ENCODE results near the gene ETFBKMT.
"Not testable (repeated sequence)": the region's sequence is repeated elsewhere in the genome, so short reads cannot be mapped to it uniquely, and the experiment has no call there.

ETFBKMT gene

DNA sequence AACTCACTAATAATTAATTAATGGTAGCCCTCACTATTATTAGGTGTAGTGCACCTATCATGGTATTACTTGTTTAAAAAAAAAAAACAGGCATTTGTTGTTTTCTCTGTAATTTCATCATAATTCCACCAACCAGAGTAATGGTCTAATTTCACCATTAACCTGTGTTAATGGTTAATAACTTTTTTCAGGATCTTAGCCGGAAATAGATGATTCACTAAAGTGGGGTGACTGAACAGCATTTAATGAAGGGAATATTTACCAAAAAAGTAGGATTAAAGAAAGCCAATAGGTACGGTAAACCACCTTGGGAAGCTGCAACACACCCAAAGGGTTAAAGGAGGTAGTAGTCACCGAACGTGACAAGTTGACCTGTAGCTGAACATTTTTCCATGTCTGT, 13.0 kb downstream of the ETFBKMT start:
- Histone ChIP-seq H3K36me3 (peaks cover 9 to 34% (median 15%) of the 10 kb centered on the region in 3 donors), H3K4me1 (peaks cover 0 to 4% (median 0%) of the 10 kb centered on the region in 4 donors), H3K27me3 (no peaks in the 10 kb centered on the region), H3K9me3 (peaks cover 0 to 9% (median 0%) of the 10 kb centered on the region in 3 donors), H3K4me3 (no peak overlapping the region), H3K27ac (no peak overlapping the region)
- TF ChIP-seq, protein P1, sequence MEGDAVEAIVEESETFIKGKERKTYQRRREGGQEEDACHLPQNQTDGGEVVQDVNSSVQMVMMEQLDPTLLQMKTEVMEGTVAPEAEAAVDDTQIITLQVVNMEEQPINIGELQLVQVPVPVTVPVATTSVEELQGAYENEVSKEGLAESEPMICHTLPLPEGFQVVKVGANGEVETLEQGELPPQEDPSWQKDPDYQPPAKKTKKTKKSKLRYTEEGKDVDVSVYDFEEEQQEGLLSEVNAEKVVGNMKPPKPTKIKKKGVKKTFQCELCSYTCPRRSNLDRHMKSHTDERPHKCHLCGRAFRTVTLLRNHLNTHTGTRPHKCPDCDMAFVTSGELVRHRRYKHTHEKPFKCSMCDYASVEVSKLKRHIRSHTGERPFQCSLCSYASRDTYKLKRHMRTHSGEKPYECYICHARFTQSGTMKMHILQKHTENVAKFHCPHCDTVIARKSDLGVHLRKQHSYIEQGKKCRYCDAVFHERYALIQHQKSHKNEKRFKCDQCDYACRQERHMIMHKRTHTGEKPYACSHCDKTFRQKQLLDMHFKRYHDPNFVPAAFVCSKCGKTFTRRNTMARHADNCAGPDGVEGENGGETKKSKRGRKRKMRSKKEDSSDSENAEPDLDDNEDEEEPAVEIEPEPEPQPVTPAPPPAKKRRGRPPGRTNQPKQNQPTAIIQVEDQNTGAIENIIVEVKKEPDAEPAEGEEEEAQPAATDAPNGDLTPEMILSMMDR (IDR thresholded peaks at IDR 0.05) = no peak
- intact Hi-C loops (cut with DNase I; ENCODE audit: low total_unique reads) = no loop called here
- no peak for DNase-seq

DNA sequence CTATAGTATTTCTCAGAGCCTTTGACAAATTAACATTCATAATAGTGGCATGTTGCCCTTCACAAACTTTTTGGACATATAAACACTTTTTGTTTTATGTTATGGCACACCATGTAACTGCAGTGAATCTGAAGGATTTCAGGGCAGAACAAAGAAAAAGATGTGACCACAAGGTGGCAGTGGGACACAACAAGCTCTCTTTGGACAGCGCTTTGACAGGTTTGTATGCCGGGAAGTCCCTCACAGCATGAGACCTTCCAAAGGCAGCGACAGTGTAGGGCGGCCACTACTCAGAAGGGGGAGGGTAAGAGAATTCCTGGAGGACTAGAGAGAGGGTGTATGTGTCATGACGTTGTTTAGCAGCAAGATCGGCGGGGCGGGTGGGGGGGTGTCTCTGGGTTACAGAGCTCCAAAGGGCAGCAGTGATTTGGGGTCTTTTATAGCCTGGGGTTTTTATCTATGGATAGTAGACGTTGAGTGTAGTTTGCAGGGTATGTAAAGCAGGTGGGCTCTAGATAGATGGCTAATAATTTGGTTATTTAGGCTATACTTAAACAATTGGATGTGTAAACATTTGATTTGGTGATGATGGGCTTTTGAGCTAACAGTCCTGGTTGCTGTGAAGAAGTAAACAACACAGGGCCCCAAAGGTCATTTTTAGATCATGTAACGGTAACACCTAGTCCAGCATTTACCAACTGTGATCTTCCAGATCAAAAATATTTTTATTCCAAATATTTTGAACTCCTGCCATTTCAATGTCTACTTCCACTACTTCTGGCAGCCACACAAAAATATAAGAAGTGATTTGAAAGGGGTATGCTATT, 22.9 kb downstream of the ETFBKMT start:
- intact Hi-C loops (cut with DNase I; ENCODE audit: low total_unique reads) = no loop called here
- peak in 1 of 2 donors; percentile 30 for DNase-seq
- Histone ChIP-seq H3K27ac (no peak overlapping the region), H3K27me3 (no peaks in the 10 kb centered on the region), H3K4me1 (no peaks in the 10 kb centered on the region), H3K4me3 (no peak overlapping the region), H3K36me3 (peaks cover 42 to 46% (median 45%) of the 10 kb centered on the region in 3 donors), H3K9me3 (peaks cover 0 to 18% (median 15%) of the 10 kb centered on the region in 3 donors)
- TF ChIP-seq, protein P1 (IDR thresholded peaks at IDR 0.05) = peak; percentile 49 to 54

DNA sequence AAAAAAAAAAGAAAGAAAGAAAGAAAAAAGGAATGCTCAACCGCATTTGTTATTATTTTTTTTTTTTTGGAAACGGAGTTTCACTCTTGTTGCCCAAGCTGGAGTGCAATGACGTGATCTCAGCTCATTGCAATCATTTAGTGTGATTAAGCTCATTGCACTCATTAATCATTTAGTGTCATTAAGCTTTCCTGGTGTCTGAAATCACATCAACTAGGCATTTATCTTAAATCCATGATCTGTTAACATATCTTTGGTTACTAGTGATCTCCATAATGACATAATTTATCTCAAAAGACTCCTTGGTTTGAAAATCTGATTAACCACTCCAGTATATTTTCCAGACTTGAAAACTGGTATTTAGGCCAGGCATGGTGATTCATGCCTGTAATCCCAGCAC, 26.3 kb downstream of the ETFBKMT start:
- Histone ChIP-seq H3K27ac (no peak overlapping the region), H3K4me3 (no peak overlapping the region), H3K9me3 (peaks cover 0 to 18% (median 15%) of the 10 kb centered on the region in 3 donors), H3K36me3 (peaks cover 62 to 72% (median 70%) of the 10 kb centered on the region in 3 donors), H3K27me3 (no peaks in the 10 kb centered on the region), H3K4me1 (no peaks in the 10 kb centered on the region)
- no peak for DNase-seq
- TF ChIP-seq, protein P1 (IDR thresholded peaks at IDR 0.05) = no peak
- intact Hi-C loops (cut with DNase I; ENCODE audit: low total_unique reads) = no loop called here

DNA sequence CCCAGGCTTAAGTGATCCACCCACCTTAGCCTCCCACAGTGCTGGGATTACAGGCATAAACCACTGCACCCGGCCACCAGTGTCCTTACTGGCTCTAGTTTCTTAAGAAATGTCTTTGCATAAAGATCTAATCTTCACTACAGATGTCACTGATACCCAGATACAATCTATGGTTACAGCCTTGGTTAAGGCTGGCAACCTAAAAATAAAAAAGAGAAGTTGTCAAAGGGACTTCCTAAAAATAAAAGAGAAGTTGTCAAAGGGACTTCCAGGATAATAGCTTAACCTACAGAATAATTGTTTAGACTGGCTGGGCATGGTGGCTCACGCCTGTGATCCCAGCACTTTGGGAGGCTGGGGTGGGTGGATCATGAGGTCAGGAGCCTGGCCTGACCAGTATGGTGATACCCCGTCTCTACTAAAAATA, 27.6 kb downstream of the ETFBKMT start:
- H3K4me3 ChIP-seq = no peak overlapping the region
- H3K27ac ChIP-seq = no peak overlapping the region
- H3K27me3 ChIP-seq = no peaks in the 10 kb centered on the region
- TF ChIP-seq, protein P1 (IDR thresholded peaks at IDR 0.05) = no peak
- H3K4me1 ChIP-seq = no peaks in the 10 kb centered on the region
- H3K9me3 ChIP-seq = peaks cover 0 to 18% (median 15%) of the 10 kb centered on the region in 3 donors
- no peak for DNase-seq
- H3K36me3 ChIP-seq = peaks cover 70 to 73% (median 72%) of the 10 kb centered on the region in 3 donors
- intact Hi-C loops (cut with DNase I; ENCODE audit: low total_unique reads) = no loop called here

DNA sequence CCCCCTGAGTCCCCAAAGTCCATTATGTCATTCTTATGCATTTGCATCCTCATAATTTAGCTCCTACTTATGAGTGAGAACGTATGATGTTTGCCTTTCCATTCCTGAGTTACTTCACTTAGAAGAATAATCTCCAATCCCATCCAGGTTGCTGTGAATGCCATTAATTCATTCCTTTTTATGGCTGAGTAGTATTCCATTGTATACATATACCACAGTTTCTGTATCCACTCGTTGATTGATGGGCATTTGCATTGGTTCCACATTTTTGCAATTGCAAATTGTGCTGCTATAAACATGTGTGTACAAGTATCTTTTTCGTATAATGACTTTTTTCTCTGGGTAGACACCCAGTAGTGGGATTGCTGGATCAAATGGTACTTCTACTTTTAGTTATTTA, 30.4 kb downstream of the ETFBKMT start:
- H3K9me3 ChIP-seq; intact Hi-C loops (cut with DNase I; ENCODE audit: low total_unique reads); DNase-seq; H3K4me1 ChIP-seq; H3K4me3 ChIP-seq; H3K27me3 ChIP-seq; H3K27ac ChIP-seq: not testable (repeated sequence)
- H3K36me3 ChIP-seq = peaks cover 56 to 78% (median 66%) of the 10 kb centered on the region in 3 donors

DNA sequence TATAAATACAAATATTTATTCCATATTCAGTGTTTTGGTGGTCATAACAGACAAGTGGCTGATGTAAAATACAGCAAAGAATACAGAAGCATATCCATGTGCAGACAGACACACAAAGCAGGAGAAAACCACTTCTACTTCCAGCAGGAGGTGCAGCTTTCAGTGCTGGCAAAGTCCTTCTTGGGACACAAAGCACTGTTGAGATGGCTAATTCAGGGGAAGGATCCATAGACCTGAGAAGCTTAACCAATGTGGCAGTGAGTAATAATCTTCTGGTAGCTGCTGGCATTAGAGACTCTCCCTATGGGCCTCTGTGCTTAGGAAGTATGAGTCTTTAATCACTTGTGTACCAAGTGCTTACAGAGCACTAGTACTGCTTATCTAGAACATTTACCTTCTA, 42.6 kb downstream of the ETFBKMT start:
- Histone ChIP-seq H3K4me3 (no peak overlapping the region), H3K27me3 (no peaks in the 10 kb centered on the region), H3K27ac (no peak overlapping the region), H3K36me3 (peaks cover 25 to 38% (median 33%) of the 10 kb centered on the region in 3 donors), H3K4me1 (no peaks in the 10 kb centered on the region), H3K9me3 (no peaks in the 10 kb centered on the region)
- DNase-seq = no peak
- intact Hi-C loops (cut with DNase I; ENCODE audit: low total_unique reads) = no loop called here
- TF ChIP-seq, protein P1 (IDR thresholded peaks at IDR 0.05) = peak in 1 of 2 experiments; percentile 14

Data from tibial artery (tissue), 4 donors.